AG20443 (cell line): Measurements from ENCODE around the gene CNGA3.
"Not testable (repeated sequence)": the region's sequence is repeated elsewhere in the genome, so short reads cannot be mapped to it uniquely, and the experiment has no call there.

Experiments
- DNase-seq: peaks from one replicate; pipeline ENCODE4 v3.0.0; 2012; ENCODE audit warnings: low spot score, mixed read lengths

Gene CNGA3

GRCh38 chr2:98346311-98347236, at the start of gene CNGA3:
Gene CNGA3 (plus strand): TSS chr2:98346456. CDS start chr2:98369976, 23,520 bp downstream.
- DNase-seq, result peak; percentile 72

- DNase-seq, result no peak
These were observed 48.2 kb upstream of the CNGA3 start for GRCh38 chr2:98297817-98298682.

DNA sequence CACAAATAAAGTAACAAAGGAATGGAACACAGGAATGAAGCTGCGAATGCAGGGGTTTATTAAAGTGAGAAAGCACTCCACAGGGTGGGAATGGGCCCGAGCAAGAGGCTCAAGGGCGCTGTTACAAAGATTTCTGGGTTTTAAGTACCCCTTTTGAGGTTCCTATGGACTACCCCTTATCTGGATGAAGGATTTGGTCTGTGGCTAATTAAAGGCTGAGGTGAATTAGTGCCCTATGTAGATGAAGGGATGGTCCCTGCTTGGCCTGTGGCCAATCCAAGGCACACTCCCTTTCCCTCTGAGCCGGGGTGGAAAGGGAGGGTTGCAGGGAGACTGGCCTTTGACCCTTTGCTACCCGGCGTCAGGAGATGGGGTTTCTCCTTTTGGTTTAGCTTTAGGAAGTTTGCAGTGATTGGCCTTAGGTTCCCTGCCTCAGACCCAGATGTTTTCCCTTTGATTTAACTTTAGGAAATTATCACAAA, 47.5 kb upstream of the CNGA3 start:
- DNase-seq, result no peak

DNA sequence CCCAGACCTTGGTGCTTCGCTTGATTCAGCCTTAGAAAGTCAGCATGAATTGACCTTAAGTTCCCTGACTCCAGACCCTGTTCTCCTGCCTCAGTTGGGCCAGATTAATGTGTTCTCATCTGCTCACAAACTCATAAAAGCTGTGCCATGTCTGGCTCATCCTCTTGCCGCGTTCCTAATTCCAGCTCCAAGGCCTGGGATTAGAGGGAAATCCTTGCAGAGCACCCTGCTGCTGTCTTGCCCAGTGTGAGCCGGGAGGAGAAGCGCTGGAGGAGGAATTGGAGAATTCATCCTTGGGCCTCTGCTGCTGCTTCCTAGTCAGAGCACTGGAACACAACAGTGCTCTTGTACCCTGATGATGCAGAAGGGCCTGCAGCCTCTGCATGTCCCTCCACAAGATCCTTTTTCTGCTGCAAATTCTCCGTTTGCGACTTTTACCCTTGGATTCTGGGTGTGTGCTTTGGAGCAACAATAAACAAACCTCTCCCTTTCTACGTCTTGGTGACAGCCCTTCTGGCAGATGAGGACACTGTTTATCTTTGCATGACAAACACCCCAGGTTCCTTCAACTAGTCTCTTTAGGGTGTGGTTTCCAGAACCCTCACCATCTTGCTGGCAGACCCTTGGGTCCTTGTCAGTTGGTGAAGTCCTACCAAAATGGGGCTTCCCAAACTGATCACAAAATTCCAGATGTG, 46.9 kb upstream of the CNGA3 start:
- DNase-seq, result no peak

GRCh38 chr2:98300141-98300874, 45.9 kb upstream of the CNGA3 start:
- DNase-seq, result no peak

DNA sequence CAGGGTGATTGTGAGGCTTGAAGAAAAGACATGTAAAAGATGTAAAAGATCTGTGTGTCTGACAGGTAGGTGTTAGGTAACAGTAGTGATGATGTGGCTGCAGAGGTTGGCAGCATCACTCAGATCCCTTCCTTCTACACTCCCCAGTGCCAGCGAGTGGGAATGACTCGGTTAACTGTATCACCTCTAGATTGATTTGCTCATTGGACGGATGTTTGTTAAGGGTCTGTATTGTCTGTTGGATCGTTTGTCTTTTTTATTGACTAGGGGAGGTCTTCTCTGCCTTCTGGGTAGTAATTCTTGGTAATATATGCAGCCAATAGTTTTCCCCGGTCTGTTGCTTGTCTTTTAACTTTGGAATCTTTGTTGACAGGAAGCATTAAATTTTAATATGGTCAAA, 44.8 kb upstream of the CNGA3 start:
- no peak for DNase-seq

DNA sequence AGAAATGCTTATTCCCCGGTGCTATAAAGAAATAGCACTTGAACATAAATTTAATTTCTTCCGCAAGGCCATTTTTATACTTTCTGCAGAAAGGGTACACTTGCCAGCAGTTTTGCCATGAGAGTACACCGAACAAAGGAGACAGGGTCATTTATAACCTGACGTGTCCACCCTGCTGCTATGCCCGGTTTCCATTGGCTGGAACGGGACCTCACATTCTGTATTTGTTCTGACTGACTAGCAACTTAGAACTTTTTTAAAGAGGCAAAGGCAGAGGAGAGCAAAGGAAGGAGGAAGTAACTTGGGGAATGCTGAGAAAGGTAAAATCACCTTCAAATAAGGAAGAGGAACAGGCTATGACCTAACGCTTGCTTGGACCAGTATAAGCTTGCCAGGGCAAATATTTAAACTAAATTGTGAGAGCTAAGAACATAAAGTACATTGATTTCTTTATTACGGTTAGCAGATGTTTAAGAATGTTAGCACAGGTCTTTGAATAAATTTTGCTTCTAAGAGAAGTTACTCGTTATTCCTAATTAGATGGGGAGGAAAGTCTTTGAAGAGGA, 39.0 kb upstream of the CNGA3 start:
- not testable (repeated sequence) for DNase-seq

GRCh38 chr2:98308068-98308467, 38.2 kb upstream of the CNGA3 start:
- DNase-seq, result peak; percentile 41

DNA sequence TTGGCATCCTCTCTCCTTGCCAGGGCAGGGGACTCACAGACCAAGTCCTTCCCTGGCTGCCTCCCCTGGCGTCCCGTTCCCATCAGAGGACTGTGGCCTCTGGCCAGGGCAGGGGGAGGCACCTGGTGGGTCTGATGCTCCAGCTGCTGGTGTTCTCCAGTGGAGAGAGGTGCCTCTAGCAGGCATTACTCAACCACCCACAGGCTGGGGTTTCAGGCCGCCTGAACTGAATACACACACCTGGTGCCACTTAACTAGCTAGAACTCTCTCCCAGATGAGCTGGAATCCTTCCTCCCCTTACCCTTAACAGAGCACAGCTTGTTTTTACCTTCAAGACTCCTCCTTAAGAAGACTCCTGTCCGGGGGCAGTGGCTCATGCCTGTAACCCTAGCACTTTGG, 37.7 kb upstream of the CNGA3 start:
- no peak for DNase-seq

DNA sequence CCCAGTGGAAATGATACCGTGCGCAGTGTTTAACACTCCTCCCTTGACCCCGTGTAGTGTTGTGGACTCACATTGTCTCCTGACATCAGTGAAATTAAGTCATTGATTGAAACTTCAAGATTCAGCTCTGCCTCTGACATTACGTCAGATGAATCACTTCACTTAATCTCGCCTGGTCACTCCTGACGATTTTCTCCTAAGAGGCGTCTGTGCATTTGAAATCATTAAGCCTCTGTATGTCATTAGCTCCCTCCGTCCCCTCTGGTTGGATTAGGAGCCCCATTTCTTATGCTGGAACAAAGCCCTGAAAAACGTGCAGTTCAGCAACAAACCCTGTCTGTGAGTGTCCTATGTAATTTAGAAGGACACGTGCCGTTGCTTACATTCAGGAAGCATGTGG, 36.7 kb upstream of the CNGA3 start:
- DNase-seq, result no peak

DNA sequence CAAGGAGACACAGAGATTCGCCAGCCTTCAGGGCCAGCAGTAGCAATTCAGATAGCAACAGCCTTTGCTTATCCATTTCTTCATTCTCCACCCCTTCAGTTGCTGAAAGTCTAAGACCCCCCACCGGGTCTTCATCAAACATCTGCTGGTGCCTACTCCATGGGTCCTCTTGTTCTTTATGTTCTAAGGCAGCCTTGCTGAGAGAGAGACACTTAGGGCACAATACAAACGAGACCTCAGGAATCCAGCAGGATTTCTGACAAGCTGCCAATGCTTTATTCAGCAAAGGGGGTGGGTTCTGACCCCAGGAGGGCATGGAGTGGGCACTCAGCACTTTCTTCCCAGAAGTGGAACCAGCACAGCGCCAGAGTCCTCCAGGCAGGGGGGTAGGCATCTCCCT, 36.2 kb upstream of the CNGA3 start:
- no peak for DNase-seq

DNA sequence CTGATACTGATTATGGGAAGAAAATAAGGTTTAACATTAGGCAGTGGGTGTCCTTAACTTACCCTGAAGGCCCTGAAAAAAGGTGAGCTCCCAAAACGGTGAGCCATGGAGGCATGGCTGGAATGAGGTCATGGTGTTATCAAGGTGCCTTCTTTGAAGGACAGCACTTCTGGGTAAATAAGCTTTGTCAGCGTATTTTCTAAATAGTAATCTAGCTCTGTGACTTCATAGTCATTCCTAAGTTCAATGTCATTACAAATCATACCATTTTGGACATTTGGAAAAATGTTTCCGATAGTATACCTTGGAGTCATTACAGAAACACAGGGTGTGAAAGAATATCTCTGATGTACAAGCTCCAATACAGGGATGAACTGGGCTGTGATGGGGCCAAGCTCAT, 35.2 kb upstream of the CNGA3 start:
- DNase-seq, result no peak

GRCh38 chr2:98311771-98312545, 34.3 kb upstream of the CNGA3 start:
- no peak for DNase-seq

GRCh38 chr2:98313492-98314250, 32.6 kb upstream of the CNGA3 start:
- no peak for DNase-seq

DNA sequence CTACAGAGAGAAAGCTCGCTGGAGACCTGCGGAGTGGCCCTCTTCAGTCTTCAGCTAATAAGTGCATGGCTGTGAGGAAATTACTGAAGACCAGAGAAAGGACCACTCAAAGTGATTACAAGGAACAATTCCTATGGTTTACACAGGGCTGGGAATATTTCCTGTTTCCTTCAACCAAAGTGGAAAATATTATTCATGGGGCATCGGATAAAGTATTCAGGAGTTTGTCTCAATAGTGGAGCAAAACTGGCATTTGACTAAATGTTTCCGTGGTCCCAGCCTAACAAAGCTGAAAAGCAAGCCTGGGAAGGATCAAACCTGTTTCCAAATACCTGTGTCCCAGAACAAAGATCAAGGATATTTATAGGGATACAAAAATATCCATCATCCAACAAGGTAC, 32.0 kb upstream of the CNGA3 start:
- DNase-seq, result no peak

DNA sequence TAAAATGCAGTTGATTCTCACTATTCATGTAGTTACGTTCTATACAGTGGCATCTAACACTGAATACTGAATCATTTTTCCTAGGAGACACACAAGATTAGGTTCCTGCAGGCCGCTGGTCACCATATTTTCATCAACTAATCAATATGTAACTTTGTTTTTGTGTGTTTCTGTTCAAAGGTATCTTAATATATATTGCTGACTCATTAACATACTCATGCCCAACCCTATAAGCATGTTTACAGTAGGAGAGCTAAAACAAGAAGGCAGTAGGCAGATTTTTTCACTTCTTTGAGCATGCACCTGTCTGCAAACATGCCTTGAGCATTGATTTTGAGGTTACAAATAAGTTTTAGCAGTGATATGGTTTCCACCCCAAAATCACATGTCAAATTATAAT, 30.3 kb upstream of the CNGA3 start:
- no peak for DNase-seq

GRCh38 chr2:98317214-98317613, 29.0 kb upstream of the CNGA3 start:
- DNase-seq, result no peak

GRCh38 chr2:98320171-98320570, 26.1 kb upstream of the CNGA3 start:
- not testable (repeated sequence) for DNase-seq

DNA sequence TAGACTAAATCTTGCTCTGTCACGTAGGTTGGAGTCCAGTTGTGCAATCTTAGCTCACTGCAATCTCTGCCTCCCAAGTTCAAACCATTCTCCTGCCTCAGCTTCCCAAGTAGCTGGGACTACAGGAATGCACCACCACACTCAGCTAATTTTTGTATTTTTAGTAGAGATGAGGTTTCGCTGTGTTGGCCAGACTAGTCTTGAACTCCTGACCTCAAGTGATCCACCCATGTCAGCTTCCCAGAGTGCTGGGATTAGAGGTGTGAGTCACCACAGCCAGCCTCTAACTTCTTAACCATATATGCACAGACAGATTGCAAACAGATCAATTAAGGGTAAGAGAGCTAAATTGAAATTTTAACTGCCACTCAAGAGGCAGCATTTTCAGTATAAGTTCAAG, 22.1 kb upstream of the CNGA3 start:
- DNase-seq, result no peak

- DNase-seq, result no peak
These were observed 18.5 kb upstream of the CNGA3 start for GRCh38 chr2:98327776-98328175.
